Measurements from ENCODE around the gene HSD17B1. TPM values are rescaled to one million over a fixed set of nuclear protein-coding genes. Genes with fewer than 3 reads are reported as not detected.

The HSD17B1 gene
- total and polyA plus RNA-seq, 2 of the 13 experiments (the other 11 are each of a cell fraction or from before 2014, with no cell fraction given), result 0.54 to 0.93 TPM

DNA sequence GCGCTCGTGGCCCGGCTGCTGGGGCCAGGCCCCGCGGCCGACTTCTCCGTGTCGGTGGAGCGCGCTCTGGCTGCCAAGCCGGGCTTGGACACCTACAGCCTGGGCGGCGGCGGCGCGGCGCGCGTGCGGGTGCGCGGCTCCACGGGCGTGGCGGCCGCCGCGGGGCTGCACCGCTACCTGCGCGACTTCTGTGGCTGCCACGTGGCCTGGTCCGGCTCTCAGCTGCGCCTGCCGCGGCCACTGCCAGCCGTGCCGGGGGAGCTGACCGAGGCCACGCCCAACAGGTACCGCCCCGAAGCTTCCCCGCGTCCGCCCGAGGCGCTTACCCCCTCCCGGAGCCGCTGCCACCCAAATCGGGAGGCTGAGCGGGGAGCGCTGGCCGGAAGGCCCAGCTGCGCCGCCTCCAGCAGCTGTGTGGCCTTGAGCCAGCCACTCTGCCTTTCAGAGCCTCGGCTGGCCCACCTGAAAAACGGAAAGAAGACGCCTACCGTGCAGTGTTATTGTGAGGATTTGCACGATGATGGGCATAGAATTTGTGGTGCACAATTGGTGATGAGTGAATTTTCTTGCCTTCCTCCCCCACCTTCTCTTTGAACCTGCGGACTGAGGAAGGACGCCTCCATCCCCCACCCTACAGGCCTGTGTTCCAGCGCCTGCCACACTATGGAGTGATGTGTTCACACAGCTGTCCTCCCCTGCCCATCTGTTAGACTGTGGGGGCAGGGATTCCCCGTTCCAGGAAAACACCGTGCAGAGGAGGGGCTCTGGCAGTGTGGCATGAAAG lies 16.2 kb upstream of the HSD17B1 start (continued):
- no peak for TF ChIP-seq MBD4 (IDR thresholded peaks at IDR 0.05; ENCODE audit: borderline replicate concordance, low read length)
- TF ChIP-seq NRL (CRISPR knock-in tag; IDR thresholded peaks at IDR 0.05; ENCODE audit: borderline replicate concordance), result no peak; the same call in none of the 2 replicates
- TF ChIP-seq ZNF614 (CRISPR knock-in tag; IDR thresholded peaks at IDR 0.05; ENCODE audit: borderline replicate concordance), result peak; percentile 95
- peak; percentile 77 for TF ChIP-seq BORCS8-MEF2B (CRISPR knock-in tag; IDR thresholded peaks at IDR 0.05)
- TF ChIP-seq CREB3 (CRISPR knock-in tag; IDR thresholded peaks at IDR 0.05), result no peak; the same call in 1 of the 2 replicates
- peak; percentile 23; the same call in 1 of the 2 replicates for TF ChIP-seq GABPA (IDR thresholded peaks at IDR 0.05; ENCODE audit: low read depth, low read length)
- TF ChIP-seq GABPA (CRISPR knock-in tag; IDR thresholded peaks at IDR 0.05; ENCODE audit: low read depth), result peak; percentile 82
- TF ChIP-seq, protein P1, sequence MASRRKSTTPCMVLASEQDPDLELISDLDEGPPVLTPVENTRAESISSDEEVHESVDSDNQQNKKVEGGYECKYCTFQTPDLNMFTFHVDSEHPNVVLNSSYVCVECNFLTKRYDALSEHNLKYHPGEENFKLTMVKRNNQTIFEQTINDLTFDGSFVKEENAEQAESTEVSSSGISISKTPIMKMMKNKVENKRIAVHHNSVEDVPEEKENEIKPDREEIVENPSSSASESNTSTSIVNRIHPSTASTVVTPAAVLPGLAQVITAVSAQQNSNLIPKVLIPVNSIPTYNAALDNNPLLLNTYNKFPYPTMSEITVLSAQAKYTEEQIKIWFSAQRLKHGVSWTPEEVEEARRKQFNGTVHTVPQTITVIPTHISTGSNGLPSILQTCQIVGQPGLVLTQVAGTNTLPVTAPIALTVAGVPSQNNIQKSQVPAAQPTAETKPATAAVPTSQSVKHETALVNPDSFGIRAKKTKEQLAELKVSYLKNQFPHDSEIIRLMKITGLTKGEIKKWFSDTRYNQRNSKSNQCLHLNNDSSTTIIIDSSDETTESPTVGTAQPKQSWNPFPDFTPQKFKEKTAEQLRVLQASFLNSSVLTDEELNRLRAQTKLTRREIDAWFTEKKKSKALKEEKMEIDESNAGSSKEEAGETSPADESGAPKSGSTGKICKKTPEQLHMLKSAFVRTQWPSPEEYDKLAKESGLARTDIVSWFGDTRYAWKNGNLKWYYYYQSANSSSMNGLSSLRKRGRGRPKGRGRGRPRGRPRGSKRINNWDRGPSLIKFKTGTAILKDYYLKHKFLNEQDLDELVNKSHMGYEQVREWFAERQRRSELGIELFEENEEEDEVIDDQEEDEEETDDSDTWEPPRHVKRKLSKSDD (CRISPR knock-in tag; IDR thresholded peaks at IDR 0.05; ENCODE audit: low read depth), result peak; percentile 63; the same call in 1 of the 2 replicates
- TF ChIP-seq MAF1 (CRISPR knock-in tag; IDR thresholded peaks at IDR 0.05; ENCODE audit: borderline replicate concordance), result peak; percentile 48; the same call in 1 of the 2 replicates
- TF ChIP-seq ZNF713 (CRISPR knock-in tag; IDR thresholded peaks at IDR 0.05), result 0 out of 2 replicates have a peak, but pooled peaks have one; percentile 54
- TF ChIP-seq NR2F1 (CRISPR knock-in tag; IDR thresholded peaks at IDR 0.05), result peak in 1 of 2 experiments; percentile 24; a peak in 1 of 4 replicates
- TF ChIP-seq, protein P2, sequence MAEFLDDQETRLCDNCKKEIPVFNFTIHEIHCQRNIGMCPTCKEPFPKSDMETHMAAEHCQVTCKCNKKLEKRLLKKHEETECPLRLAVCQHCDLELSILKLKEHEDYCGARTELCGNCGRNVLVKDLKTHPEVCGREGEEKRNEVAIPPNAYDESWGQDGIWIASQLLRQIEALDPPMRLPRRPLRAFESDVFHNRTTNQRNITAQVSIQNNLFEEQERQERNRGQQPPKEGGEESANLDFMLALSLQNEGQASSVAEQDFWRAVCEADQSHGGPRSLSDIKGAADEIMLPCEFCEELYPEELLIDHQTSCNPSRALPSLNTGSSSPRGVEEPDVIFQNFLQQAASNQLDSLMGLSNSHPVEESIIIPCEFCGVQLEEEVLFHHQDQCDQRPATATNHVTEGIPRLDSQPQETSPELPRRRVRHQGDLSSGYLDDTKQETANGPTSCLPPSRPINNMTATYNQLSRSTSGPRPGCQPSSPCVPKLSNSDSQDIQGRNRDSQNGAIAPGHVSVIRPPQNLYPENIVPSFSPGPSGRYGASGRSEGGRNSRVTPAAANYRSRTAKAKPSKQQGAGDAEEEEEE (CRISPR knock-in tag; IDR thresholded peaks at IDR 0.05; ENCODE audit: borderline replicate concordance), result 0 out of 2 replicates have a peak, but pooled peaks have one; percentile 35
- TF ChIP-seq ZNF264 (CRISPR knock-in tag; IDR thresholded peaks at IDR 0.05), result peak; percentile 61; the same call in 1 of the 2 replicates
- TF ChIP-seq, protein P3, sequence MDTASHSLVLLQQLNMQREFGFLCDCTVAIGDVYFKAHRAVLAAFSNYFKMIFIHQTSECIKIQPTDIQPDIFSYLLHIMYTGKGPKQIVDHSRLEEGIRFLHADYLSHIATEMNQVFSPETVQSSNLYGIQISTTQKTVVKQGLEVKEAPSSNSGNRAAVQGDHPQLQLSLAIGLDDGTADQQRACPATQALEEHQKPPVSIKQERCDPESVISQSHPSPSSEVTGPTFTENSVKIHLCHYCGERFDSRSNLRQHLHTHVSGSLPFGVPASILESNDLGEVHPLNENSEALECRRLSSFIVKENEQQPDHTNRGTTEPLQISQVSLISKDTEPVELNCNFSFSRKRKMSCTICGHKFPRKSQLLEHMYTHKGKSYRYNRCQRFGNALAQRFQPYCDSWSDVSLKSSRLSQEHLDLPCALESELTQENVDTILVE (CRISPR knock-in tag; IDR thresholded peaks at IDR 0.05), result peak; percentile 88
- TF ChIP-seq SAP130 (CRISPR knock-in tag; IDR thresholded peaks at IDR 0.05; ENCODE audit: low read depth), result peak; percentile 84
- TF ChIP-seq ZNF672 (CRISPR knock-in tag; IDR thresholded peaks at IDR 0.05), result peak; percentile 94; the same call in 1 of the 2 replicates
- TF ChIP-seq ZFP37 (CRISPR knock-in tag; IDR thresholded peaks at IDR 0.05; ENCODE audit: borderline replicate concordance), result peak; percentile 17; the same call in 1 of the 2 replicates
- no peak; the same call in 1 of the 2 replicates for TF ChIP-seq ZNF709 (CRISPR knock-in tag; IDR thresholded peaks at IDR 0.05)
- TF ChIP-seq DRAP1 (CRISPR knock-in tag; IDR thresholded peaks at IDR 0.05), result peak; percentile 83
- peak; percentile 41; the same call in 1 of the 2 replicates for TF ChIP-seq KDM5A (IDR thresholded peaks at IDR 0.05; ENCODE audit: borderline replicate concordance, low read length)
